ENCODE results near the gene TMCC1.
"Not testable (repeated sequence)": the region's sequence is repeated elsewhere in the genome, so short reads cannot be mapped to it uniquely, and the experiment has no call there.

TMCC1 gene

DNA sequence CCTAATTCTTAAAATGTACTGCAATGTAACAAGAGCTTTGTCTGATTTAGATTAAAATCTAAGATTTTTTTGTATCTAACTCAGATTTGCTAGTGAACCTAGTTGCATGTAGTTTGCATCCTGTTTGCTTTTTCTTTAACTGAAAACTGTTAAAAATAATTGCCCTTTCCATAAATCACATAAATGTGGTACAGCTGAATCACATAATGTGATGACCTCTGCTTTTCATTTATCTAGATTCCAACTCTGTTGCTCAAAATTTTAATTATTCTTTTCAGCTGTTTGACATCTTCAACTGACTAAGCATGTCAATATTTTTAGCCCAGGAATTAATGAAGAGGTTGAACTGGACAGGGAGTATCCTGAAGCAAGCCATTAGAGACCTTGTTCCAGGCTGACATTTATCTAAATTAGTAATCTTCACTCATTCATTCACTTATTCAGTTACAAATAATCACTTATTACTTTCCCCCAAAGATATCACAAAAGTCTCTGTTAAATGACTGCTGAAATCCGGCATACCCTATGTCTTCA lies 185.1 kb downstream of the TMCC1 start:
- DNase-seq = no peak

GRCh38 chr3:129705274-129705673 lies 188.2 kb downstream of the TMCC1 start:
- DNase-seq = no peak

- no peak for DNase-seq
These were observed 189.6 kb downstream of the TMCC1 start for GRCh38 chr3:129703913-129704312.

- no peak for DNase-seq
These were observed 190.4 kb downstream of the TMCC1 start for GRCh38 chr3:129702934-129703712.

DNA sequence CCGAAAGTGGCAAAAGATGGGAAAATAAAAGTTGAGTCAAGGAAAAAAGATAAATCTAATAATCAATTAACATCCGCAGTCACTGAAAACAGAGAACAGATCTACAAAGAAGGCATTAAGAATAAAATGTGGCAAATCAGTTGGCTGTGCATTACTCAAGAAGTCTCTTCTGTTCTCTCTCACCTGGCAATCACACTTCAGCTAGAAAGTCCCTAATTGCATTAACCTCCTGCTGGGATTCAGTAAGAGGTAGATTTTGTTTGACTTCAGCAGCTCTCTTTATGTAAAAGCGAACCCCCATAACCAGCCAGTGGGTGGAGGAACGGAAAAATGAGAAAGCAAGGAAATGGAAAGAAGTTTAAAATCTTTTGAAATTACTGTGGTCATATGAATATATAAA lies 192.3 kb downstream of the TMCC1 start:
- no peak for DNase-seq

GRCh38 chr3:129699612-129700011 lies 193.9 kb downstream of the TMCC1 start:
- no peak for DNase-seq

- DNase-seq = no peak
These were observed 194.3 kb downstream of the TMCC1 start for GRCh38 chr3:129699199-129699598.

DNA sequence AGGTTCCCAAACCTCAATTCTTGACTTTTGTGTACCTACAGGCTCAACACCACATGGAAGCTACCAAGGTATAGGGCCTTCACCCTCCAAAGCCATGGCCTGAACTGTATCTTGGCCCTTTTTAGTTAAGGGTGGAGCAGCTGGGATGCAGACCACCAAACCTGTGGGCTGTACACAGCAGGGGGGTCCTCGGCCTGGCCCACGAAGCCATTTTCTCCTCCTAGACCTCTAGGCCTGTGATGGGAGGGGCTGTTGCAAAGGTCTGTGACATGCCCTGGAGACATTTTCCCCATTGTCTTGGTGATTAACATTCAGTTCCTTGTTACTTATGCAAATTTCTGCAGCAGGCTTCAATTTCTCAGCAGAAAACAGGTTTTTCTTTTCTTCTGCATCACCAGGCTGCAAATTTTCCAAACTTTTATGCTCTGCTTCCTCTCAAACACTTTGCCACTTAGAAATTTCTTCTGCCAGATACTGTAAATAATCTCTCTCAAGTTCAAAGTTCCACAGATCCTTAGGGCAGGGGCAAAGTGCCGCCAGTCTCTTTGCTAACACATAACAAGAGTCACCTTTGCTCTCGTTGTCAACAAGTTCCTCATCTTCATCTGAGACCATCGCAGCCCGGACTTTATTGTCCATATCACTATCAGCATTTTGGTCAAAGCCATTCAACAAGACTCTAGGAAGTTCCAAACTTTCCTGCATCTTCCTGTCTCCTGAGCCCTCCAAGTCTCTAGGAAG lies 196.1 kb downstream of the TMCC1 start:
- DNase-seq = no peak

DNA sequence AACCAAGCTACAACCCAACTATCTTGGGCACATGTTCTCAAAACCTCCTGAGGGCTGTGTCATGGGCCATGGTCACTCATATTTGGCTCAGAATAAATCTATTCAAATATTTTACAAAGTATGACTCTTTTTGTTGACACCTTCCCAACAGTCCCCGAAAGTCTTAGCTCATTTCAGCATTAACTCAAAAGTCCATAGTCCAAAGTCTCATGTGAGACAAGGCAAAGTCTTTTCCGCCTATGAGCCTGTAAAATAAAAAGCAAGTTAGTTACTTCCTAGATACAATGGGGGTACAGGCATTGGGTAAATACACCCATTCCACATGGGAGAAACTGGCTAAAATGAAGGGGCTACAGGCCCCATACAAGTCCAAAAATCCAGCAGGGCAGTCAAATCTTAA lies 197.1 kb downstream of the TMCC1 start:
- DNase-seq = not testable (repeated sequence)

GRCh38 chr3:129695230-129695629 lies 198.3 kb downstream of the TMCC1 start:
- no peak for DNase-seq

DNA sequence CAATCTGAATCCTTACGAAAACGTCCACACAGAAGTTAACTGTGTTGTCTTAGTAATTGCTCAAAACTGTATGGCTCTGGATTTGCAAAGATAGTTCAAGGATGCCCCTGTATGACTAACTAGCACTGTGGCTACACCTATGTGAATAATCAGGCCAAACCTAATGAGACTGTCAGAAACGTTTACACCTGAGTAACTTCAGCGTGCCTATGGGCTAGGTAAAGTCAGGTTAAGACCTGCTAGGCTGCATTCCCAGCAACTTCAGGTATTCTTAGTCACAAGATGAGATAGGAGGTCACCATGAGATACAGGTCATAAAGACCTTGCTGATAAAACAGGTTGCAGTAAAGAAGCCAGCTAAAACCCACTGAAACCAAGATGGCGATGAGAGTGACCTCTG lies 199.3 kb downstream of the TMCC1 start:
- DNase-seq = no peak

DNA sequence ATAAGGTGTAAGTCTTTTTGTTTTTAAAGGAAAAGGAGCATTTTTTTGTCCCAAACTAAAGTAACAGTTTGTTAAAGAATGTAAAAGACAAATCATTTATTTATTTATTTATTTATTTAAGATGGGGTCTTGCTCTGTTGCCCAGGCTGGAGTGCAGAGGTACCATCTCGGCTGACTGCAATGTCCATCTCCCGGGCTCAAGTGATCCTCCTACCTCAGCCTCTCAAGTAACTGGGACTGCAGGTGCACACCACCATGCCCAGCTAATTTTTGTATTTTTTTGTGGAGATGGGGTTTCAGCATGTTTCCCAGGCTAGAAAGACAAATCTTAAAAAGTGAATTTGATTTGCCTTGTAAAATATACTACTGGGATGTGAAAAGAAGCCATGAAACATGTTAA lies 200.8 kb downstream of the TMCC1 start:
- no peak for DNase-seq

- DNase-seq = no peak
These were observed 202.5 kb downstream of the TMCC1 start for GRCh38 chr3:129690963-129691362.

GRCh38 chr3:129690406-129690805 lies 203.1 kb downstream of the TMCC1 start:
- peak; percentile 77 for DNase-seq

- no peak for DNase-seq
These were observed 204.5 kb downstream of the TMCC1 start for GRCh38 chr3:129689036-129689435.

DNA sequence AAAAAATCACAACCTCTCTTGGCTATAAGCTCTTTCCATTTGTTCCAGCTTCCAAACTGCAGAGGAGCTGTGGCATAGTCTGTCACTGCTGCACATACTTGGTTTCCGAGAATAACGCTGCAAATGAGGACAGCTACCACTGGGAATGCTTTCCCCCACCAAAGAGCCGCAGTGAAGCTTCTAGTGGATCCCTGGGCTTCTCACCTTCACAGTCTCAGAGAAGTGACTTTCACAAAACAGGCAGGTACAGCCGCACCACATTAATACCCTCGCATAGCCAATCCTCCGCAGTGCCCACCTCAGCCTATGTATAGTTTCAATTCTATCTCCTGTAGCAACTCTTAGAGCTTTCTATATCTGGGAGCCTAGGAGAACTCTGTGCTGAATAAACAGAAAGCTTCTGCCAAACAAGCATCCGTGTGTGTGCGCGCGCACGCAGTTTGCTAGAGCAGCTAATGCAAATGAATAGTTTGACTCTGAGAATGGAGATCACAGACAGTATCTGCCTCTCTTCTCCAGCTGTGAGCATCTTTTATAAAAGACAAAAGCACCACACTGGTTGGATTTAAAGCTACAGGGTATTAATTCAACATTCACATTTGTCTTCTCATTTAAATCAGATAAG lies 205.1 kb downstream of the TMCC1 start:
- no peak for DNase-seq

DNA sequence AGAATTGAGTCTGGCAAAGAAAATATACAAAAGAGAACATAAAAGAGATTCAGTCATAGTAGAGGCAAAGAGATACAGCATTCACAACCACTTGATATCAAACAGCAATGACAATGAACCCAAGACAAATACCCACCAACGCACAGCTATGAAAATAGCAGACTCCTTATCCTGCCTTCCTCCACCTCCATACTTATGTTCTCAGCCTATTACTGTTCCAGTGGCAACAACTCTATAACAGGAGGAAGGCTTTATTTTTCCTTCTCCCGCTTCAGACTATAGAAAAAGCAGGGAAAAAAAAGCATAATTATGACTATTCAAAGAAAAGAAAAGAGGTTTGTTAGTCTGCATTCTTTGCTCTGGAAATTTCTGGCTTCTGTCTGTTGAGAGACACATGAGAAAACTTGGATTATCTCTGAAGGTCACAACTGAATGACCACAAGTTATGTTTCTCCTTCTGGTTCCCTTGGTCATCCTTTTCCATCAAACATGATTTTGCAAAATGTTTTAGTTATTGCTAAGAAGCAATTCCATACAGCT lies 205.9 kb downstream of the TMCC1 start:
- DNase-seq = no peak

DNA sequence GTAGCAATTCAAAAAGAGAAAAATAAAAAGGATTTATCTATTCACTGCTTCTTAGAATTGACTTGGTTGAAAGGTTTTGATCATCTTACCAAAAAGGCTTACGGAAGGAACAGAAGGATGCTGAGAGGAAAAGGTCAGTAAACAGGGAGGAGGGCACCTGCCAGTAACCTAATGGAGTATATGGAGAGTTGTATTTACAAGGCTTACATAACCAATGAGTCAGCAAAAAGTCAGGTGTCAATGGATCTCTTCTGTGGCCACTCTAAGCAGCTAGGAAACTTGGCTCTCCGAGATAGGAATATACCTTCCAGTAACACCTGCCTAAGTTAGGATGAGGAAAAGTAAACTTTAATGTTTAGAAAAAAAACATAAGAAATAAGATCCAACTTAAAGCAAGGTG lies 206.6 kb downstream of the TMCC1 start:
- DNase-seq = no peak

- DNase-seq = no peak
These were observed 209.2 kb downstream of the TMCC1 start for GRCh38 chr3:129684270-129684669.

DNA sequence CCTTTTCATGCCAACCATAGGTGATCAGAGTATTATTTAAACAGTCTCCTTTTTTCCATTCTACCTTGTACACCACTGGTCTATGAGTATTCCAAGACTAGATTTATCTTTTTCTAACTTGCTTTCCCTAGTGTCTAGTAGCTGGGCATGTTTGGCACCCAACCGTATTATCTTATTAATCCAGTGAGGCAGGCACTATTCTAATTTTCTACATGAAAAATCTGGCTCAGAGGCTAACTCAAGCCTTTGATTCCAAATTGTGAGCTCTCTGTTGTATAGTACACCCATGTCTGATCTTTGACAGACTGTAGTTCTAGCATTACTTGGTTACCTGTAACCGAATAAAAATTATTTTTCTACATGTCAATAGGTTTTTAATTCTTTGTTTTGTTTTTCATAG lies 210.3 kb downstream of the TMCC1 start:
- no peak for DNase-seq

DNA sequence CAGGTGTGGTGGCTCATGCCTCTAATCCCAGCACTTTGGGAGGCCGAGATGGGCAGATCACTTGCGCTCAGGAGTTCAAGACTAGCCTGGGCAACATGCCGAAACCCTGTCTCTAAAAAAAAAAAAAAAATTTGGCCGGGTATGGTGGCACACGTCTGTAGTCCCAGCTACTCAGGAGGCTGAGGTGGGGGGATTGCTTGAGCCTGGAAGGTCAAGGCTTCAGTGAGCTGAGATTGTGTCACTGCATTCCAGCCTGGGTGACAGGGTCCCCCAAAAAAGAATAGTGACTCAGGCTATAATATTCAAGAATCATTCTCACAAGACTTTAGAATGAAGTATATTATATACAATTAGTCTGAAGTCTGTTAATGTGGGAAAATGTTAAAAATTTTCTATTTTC lies 216.5 kb downstream of the TMCC1 start:
- DNase-seq = no peak

DNA sequence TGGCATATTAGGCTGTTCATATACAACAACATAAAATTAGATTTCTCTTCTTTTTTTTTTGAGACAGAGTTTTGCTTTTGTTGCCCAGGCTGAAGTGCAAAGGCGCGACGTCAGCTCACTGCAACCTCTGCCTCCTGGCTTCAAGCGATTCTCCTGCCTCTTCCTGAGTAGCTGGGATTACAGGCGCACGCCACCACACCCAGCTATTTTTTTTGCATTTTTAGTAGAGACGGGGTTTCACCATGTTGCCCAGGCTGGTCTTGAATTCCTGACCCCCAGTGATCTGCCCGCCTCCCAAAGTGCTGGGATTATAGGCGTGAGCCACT lies 218.8 kb downstream of the TMCC1 start:
- not testable (repeated sequence) for DNase-seq

All from CD4-positive, alpha-beta T cell treated with Interleukin-12 subunit alpha and Interleukin-12 subunit beta, for 1 hour (primary cell).